PFSK-1 (cell line): ENCODE measurements around the gene RBM47.

Experiments used
- FOXP2 ChIP-seq: optimal IDR thresholded peaks from 2 replicates; pipeline ENCODE3; 2011; ENCODE audit warnings: borderline replicate concordance, control low read depth, inconsistent platforms; ENCODE audit not compliant: insufficient read depth; ENCODE audit errors: extremely low read length, extremely low read depth
- POLR2AphosphoS5 ChIP-seq: IDR thresholded peaks from 2 replicates; pipeline ENCODE4 v1.6.1; 2012; ENCODE audit warnings: low read depth, mild to moderate bottlenecking, control low read depth, low read length, moderate library complexity
- SIN3A ChIP-seq: IDR thresholded peaks from 2 replicates; pipeline ENCODE4 v1.6.1; 2012; ENCODE audit warnings: mild to moderate bottlenecking, low read length, moderate library complexity, borderline replicate concordance; ENCODE audit not compliant: insufficient read depth
- TAF1 ChIP-seq: IDR thresholded peaks from 2 replicates; pipeline ENCODE4 v1.6.1; 2012; ENCODE audit warnings: low read length, control low read depth, borderline replicate concordance; ENCODE audit not compliant: insufficient read depth
- TF ChIP-seq, protein P1 (sequence below), 2 experiments: IDR thresholded peaks; 2 replicates each; pipeline versions ENCODE4 v1.6.1 to v1.8.0; 2011 to 2012; ENCODE audit warnings: low read depth in 2 of 2, low read length in 2 of 2, control low read depth in 1 of 2, inconsistent platforms in 1 of 2, mild to moderate bottlenecking in 1 of 2, moderate library complexity in 1 of 2; ENCODE audit not compliant: insufficient read depth in 1 of 2

The RBM47 gene

DNA sequence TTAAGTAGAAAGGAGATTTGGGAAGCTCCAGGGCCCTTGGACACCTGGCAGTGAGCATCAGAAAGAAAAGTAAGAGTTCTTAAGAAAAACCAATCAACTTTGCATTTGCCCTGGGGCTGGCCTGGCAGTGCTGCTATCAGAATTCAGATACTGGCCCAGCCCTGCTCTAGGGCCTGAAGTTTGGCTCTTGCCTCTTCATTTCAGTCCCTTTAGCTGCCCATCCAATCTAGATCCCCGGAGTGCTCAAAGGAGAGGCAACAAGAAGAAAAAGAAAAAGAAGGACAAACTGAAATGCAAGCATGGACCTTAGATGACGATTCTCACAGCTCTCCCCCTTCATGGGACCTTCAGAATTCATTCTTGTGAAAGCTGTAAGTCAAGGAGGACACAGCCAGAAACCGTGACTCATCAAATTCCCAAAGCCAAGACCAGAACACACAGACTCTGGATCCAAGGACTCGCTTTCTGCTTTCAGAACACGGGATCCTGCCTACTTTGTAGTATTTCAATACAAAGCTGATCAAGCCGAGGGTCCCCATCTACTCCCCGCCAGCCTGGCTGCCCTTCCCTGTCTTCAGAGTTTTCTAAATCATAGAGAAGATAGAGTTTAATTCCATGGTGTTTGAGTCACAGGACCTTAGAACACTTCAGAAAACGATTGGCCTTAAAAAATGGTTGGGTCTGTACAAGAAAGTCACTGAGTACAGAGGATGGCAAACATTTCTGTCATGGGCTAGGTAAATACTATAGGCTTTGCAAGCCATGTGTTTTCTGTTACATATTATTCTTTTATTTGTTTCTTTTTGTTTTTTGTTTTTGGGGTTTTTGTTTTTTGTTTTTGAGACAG lies 103.7 kb downstream of the RBM47 start:
- no peak for TF ChIP-seq FOXP2
- no peak for TF ChIP-seq TAF1
- TF ChIP-seq, protein P1, sequence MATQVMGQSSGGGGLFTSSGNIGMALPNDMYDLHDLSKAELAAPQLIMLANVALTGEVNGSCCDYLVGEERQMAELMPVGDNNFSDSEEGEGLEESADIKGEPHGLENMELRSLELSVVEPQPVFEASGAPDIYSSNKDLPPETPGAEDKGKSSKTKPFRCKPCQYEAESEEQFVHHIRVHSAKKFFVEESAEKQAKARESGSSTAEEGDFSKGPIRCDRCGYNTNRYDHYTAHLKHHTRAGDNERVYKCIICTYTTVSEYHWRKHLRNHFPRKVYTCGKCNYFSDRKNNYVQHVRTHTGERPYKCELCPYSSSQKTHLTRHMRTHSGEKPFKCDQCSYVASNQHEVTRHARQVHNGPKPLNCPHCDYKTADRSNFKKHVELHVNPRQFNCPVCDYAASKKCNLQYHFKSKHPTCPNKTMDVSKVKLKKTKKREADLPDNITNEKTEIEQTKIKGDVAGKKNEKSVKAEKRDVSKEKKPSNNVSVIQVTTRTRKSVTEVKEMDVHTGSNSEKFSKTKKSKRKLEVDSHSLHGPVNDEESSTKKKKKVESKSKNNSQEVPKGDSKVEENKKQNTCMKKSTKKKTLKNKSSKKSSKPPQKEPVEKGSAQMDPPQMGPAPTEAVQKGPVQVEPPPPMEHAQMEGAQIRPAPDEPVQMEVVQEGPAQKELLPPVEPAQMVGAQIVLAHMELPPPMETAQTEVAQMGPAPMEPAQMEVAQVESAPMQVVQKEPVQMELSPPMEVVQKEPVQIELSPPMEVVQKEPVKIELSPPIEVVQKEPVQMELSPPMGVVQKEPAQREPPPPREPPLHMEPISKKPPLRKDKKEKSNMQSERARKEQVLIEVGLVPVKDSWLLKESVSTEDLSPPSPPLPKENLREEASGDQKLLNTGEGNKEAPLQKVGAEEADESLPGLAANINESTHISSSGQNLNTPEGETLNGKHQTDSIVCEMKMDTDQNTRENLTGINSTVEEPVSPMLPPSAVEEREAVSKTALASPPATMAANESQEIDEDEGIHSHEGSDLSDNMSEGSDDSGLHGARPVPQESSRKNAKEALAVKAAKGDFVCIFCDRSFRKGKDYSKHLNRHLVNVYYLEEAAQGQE (IDR thresholded peaks at IDR 0.05; ENCODE audit: insufficient read depth in 1 of 2, low read depth in 2 of 2, low read length in 2 of 2): no peak
- TF ChIP-seq POLR2AphosphoS5: peak; percentile 24; the same call in 1 of the 2 replicates

DNA sequence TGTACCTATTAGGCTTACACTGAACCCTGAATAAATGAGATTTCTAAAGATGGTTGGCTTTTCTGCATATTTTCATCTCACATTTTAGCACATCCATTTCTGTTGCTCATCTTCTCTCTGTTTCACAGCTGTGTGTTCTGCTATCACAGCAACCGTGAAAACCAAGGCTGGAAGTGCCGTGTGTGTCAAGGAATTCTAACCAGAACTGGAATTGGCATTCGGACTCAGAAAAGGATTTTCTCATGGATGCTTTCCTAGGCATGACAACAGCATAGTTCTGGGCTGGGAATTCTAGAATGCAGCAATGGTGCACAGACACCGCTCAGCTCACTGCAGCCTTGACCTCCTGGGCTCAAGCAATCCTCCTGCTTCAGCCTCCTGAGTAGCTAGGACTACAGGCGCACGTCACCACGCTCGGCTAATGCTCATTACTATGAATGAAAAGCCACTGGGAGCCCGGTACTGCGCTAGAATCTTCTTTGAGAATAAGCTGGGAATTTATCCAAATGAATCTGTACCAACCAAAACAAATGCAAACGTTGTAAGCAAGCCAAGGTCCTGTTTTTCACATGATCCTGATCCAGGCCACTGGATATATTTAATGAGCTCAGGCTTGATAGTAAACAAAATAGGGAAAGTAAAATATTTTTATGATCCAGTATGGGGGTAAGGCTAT lies 105.2 kb downstream of the RBM47 start:
- TF ChIP-seq SIN3A (no peak), FOXP2 (no peak), TAF1 (no peak), POLR2AphosphoS5 (no peak)
- TF ChIP-seq, protein P1 (IDR thresholded peaks at IDR 0.05; ENCODE audit: insufficient read depth in 1 of 2, low read depth in 2 of 2, low read length in 2 of 2): no peak

DNA sequence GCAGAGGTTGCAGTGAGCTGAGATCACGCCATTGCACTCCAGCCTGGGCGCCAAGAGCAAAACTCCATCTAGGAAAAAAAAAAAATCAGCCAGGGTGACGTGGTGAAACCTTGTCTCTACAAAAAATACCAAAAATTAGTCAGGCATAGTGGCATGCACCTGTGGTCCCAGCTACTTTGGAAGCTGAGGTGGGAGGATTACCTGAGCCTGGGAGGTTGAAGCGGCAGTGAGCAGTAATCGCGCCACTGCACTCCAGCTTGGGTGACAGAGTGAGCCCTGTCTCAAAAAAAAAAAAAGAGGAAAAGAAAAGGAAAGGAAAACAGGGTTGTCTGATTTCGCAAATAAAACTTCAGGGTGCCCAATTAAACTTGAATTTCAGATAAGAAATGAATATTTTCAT lies 106.1 kb downstream of the RBM47 start:
- no peak for TF ChIP-seq POLR2AphosphoS5
- no peak for TF ChIP-seq TAF1
- no peak for TF ChIP-seq FOXP2
- TF ChIP-seq, protein P1 (IDR thresholded peaks at IDR 0.05; ENCODE audit: insufficient read depth in 1 of 2, low read depth in 2 of 2, low read length in 2 of 2): no peak
- TF ChIP-seq SIN3A: no peak

DNA sequence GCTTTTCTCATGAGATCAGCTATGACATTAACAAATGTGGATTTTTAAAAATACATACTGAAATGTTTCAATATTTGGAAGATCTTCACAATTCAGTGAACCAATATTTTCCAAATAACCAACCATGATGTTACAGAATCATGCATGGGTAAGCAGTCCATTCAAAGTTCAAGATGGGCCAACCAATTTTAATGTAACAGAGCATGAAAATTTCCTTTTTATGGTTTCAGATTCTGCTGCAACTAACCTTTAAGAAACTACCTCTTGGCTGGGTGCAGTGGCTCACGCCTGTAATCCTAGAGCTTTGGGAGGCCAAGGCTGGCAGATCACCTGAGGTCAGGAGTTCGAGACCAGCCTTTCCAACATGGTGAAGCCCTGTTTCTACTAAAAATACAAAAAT lies 107.7 kb downstream of the RBM47 start:
- TF ChIP-seq FOXP2: no peak
- no peak for TF ChIP-seq SIN3A

DNA sequence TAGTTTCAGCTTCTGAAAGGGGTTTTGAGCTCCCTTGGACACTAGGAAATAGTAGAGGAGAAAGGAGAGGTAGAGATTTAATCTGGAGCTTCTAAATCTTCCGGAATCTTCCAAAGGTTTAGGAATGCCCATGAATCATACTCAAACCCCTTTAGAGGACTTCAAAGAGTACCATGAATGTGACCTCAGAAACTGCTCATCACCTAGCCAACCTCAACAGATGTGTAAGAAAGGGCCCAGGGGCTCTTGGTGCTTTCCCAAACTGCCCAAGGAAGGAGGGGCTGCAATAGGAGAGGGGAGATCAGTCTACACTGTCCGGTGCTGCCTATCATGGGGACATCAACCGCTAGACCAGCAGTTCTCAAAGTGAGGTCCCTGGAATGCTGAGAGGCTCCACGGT lies 109.1 kb downstream of the RBM47 start:
- TF ChIP-seq TAF1: no peak
- TF ChIP-seq, protein P1 (IDR thresholded peaks at IDR 0.05; ENCODE audit: insufficient read depth in 1 of 2, low read depth in 2 of 2, low read length in 2 of 2): no peak
- TF ChIP-seq FOXP2: no peak
- TF ChIP-seq POLR2AphosphoS5: no peak
- no peak for TF ChIP-seq SIN3A
